H1 (cell line): Measurements from ENCODE around the gene MVD.

Experiments used
- CHD2 ChIP-seq: IDR thresholded peaks from 2 replicates; pipeline ENCODE4 v1.6.1; 2012; ENCODE audit warnings: low read length, improper control_type of control experiment
- CTCF ChIP-seq, 3 experiments: IDR thresholded peaks; 1 replicate in 2 of 3; 2 replicates in 1 of 3; pipeline versions ENCODE4 v1.5.1 to v1.6.1; 2011; ENCODE audit warnings: low read length in 3 of 3, mild to moderate bottlenecking in 3 of 3, inconsistent platforms in 2 of 3, low read depth in 1 of 3, moderate library complexity in 1 of 3; ENCODE audit not compliant: insufficient read depth in 1 of 3; ENCODE audit errors: control extremely low read depth in 1 of 3
- EGR1 ChIP-seq: IDR thresholded peaks from 2 replicates; pipeline ENCODE4 v1.6.1; 2011; ENCODE audit warnings: low read depth, low read length, borderline replicate concordance
- JUND ChIP-seq: IDR thresholded peaks from 2 replicates; pipeline ENCODE4 v1.6.1; 2011; ENCODE audit warnings: mild to moderate bottlenecking, improper control_type of control experiment, low read length
- POLR2A ChIP-seq, 2 experiments: IDR thresholded peaks; 1 replicate in 1 of 2; 2 replicates in 1 of 2; pipeline ENCODE4 v1.6.1; 2011; ENCODE audit warnings: low read depth in 2 of 2, low read length in 2 of 2, mild to moderate bottlenecking in 2 of 2; ENCODE audit errors: control extremely low read depth in 1 of 2
- POLR2AphosphoS5 ChIP-seq: IDR thresholded peaks from 2 replicates; pipeline ENCODE4 v1.6.1; 2011; ENCODE audit warnings: low read depth, low read length
- TAF7 ChIP-seq: optimal IDR thresholded peaks from 2 replicates; pipeline ENCODE3; 2011; ENCODE audit warnings: low read depth, mild to moderate bottlenecking, inconsistent platforms, low read length, moderate library complexity, borderline replicate concordance

- no peak for TF ChIP-seq CHD2
- no peak for TF ChIP-seq POLR2A (IDR thresholded peaks at IDR 0.05; ENCODE audit: control extremely low read depth in 1 of 2, low read depth in 2 of 2, low read length in 2 of 2)
- no peak for TF ChIP-seq CTCF (IDR thresholded peaks at IDR 0.05; ENCODE audit: control extremely low read depth in 1 of 3, insufficient read depth in 1 of 3, low read depth in 1 of 3, low read length in 3 of 3)
- TF ChIP-seq TAF7: no peak
- TF ChIP-seq POLR2AphosphoS5: no peak
- no peak for TF ChIP-seq JUND
- TF ChIP-seq EGR1: no peak
Observed at GRCh38 chr16:88686062-88686438, 23.2 kb upstream of the MVD start.
